ENCODE measurements around the gene CD84.
"Not testable (repeated sequence)": the region's sequence is repeated elsewhere in the genome, so short reads cannot be mapped to it uniquely, and the experiment has no call there.

Gene CD84

GRCh38 chr1:160575112-160575664 is 4.1 kb downstream of the CD84 start:
- peak in 12 of 58 donors; percentile 1 to 36 (median 9) for DNase-seq

- no peak for DNase-seq
Observed at GRCh38 chr1:160570840-160571239, 8.5 kb downstream of the CD84 start.

- DNase-seq, result no peak
Observed at GRCh38 chr1:160569806-160570205, 9.5 kb downstream of the CD84 start.

- DNase-seq, result no peak
Observed at GRCh38 chr1:160567858-160568682, 11.2 kb downstream of the CD84 start.

- DNase-seq, result no peak
Observed at GRCh38 chr1:160567341-160567740, 12.0 kb downstream of the CD84 start.

GRCh38 chr1:160565564-160565963 is 13.7 kb downstream of the CD84 start:
- peak in 2 of 58 donors; percentile 15 to 33 for DNase-seq

- DNase-seq, result not testable (repeated sequence)
Observed at GRCh38 chr1:160563230-160563629, 16.1 kb downstream of the CD84 start.

- DNase-seq, result not testable (repeated sequence)
Observed at GRCh38 chr1:160562745-160563144, 16.6 kb downstream of the CD84 start.

GRCh38 chr1:160560806-160561205 is 18.5 kb downstream of the CD84 start:
- no peak for DNase-seq

- DNase-seq, result no peak
Observed at GRCh38 chr1:160560045-160560705, 19.1 kb downstream of the CD84 start.

- DNase-seq, result not testable (repeated sequence)
Observed at GRCh38 chr1:160559437-160559836, 19.9 kb downstream of the CD84 start.

- no peak for DNase-seq
Observed at GRCh38 chr1:160558660-160559380, 20.5 kb downstream of the CD84 start.

GRCh38 chr1:160553778-160554177 is 25.5 kb downstream of the CD84 start:
- no peak for DNase-seq

- DNase-seq, result no peak
Observed at GRCh38 chr1:160552425-160552824, 26.9 kb downstream of the CD84 start.

GRCh38 chr1:160550572-160551034 is 28.7 kb downstream of the CD84 start:
- DNase-seq, result no peak

GRCh38 chr1:160549665-160550006 is 29.7 kb downstream of the CD84 start:
- no peak for DNase-seq

GRCh38 chr1:160548960-160549664 is 30.2 kb downstream of the CD84 start:
- DNase-seq, result no peak

GRCh38 chr1:160548183-160548582 is 31.1 kb downstream of the CD84 start:
- DNase-seq, result no peak

- no peak for DNase-seq
Observed at GRCh38 chr1:160547422-160547821, 31.9 kb downstream of the CD84 start.

- no peak for DNase-seq
Observed at GRCh38 chr1:160546942-160547341, 32.4 kb downstream of the CD84 start.

- no peak for DNase-seq
Observed at GRCh38 chr1:160544647-160545046, 34.6 kb downstream of the CD84 start.

Data from anterior cingulate cortex (tissue), 58 donors.